ENCODE data around the gene C10orf71. TPM values are rescaled to one million over a fixed set of nuclear protein-coding genes. Genes with fewer than 3 reads are reported as not detected.

The C10orf71 gene
- total and polyA plus RNA-seq, 2 donors (not counting 1 experiment from before 2014, with no cell fraction given) = not detected

DNA sequence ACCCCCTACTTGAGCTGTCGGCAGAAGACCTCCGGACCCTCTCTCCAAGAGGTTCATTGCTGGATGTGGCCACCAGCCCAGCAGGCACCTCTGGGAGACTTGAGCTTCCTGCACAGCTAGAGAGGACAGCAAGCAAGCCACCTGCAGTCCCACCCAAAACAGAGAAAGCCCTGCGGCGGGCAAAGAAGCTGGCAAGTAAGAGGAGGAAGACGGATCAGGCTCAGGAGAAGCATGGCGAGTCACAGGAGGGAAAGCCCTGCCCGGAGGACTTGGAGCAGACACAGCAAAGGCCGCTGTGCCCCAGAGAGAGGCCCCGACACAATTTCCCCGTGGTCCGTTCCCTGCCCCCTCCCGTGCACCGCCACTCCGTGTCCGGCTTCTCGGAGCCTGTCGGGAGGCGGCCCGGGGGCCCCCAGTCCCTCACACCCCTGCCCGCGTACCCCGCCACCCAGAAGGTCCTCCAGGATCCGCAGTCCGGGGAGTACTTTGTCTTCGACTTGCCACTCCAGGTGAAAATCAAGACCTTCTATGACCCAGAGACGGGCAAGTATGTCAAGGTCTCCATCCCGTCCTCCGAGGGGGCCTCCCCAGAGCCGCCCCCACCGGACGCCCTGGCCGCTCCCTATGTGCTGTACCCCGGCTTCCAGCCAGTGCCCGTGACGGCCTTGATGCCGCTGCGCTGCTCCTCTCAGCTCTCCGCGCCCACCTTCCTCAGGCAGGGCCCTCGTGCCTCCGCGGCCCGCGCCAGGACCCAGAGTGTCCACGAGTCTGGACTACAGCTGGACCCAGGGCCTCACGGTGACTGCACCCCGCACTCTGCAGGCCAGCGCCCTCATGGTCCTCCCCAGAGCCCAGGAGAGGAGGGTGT, 27.2 kb downstream of the C10orf71 start:
- Mint-ChIP-seq H3K27ac (no peak overlapping the region), H3K4me1 (no peaks in the 10 kb centered on the region), H3K4me3 (no peak overlapping the region), H3K9me3 (ENCODE audit: insufficient read depth) (no peaks in the 10 kb centered on the region), H3K27me3 (peaks cover 15% of the 10 kb centered on the region)
- no peak for TF ChIP-seq EZH2 (IDR thresholded peaks at IDR 0.05; ENCODE audit: borderline replicate concordance, insufficient read depth, low read depth, low read length, poor library complexity, severe bottlenecking)
- TF ChIP-seq, protein P1, sequence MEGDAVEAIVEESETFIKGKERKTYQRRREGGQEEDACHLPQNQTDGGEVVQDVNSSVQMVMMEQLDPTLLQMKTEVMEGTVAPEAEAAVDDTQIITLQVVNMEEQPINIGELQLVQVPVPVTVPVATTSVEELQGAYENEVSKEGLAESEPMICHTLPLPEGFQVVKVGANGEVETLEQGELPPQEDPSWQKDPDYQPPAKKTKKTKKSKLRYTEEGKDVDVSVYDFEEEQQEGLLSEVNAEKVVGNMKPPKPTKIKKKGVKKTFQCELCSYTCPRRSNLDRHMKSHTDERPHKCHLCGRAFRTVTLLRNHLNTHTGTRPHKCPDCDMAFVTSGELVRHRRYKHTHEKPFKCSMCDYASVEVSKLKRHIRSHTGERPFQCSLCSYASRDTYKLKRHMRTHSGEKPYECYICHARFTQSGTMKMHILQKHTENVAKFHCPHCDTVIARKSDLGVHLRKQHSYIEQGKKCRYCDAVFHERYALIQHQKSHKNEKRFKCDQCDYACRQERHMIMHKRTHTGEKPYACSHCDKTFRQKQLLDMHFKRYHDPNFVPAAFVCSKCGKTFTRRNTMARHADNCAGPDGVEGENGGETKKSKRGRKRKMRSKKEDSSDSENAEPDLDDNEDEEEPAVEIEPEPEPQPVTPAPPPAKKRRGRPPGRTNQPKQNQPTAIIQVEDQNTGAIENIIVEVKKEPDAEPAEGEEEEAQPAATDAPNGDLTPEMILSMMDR (IDR thresholded peaks at IDR 0.05) = no peak
- Histone ChIP-seq H3K36me3 (replicated peaks in 1 of 2; ENCODE audit: control extremely low read depth in 1 of 2, control insufficient read depth in 1 of 2, extremely low read depth in 1 of 2, insufficient read depth in 2 of 2, low read length in 1 of 2) (no peaks in the 10 kb centered on the region), H3K4me1 (ENCODE audit: control insufficient read depth in 2 of 2, insufficient read depth in 2 of 2, low read length in 2 of 2) (no peaks in the 10 kb centered on the region), H3K9me3 (ENCODE audit: control extremely low read depth in 1 of 3, control insufficient read depth in 2 of 3, insufficient read depth in 1 of 3, low read length in 2 of 3) (no peaks in the 10 kb centered on the region), H3K9ac (ENCODE audit: low read length) (no peak overlapping the region), H3K4me2 (replicated peaks; ENCODE audit: low read depth, low read length, poor library complexity, severe bottlenecking) (no peak overlapping the region), H3K27me3 (replicated peaks in 1 of 4; ENCODE audit: control extremely low read depth in 1 of 4, control insufficient read depth in 3 of 4, insufficient read depth in 4 of 4, low read length in 3 of 4) (no peaks in the 10 kb centered on the region), H4K20me1 (ENCODE audit: control insufficient read depth, insufficient read depth, low read length, poor library complexity, severe bottlenecking) (no peaks in the 10 kb centered on the region), H3K27ac (ENCODE audit: low read length in 2 of 2) (no peak overlapping the region), H3K4me3 (ENCODE audit: control extremely low read depth in 1 of 5, extremely low read depth in 1 of 5, insufficient read depth in 1 of 5, low read depth in 2 of 5, low read length in 4 of 5) (no peak overlapping the region), H3K79me2 (ENCODE audit: control insufficient read depth, insufficient read depth, low read length) (no peaks in the 10 kb centered on the region), H2AFZ (ENCODE audit: insufficient read depth, low read depth, low read length, poor library complexity, severe bottlenecking) (no peak overlapping the region)
- intact Hi-C loops (cut with micrococcal nuclease) = no loop called here
- ChIA-PET CTCF (interaction anchor here (0.6 kb wide), 1 partner anchor 9 kb away, joined by 3 read pairs; no protein-coding TSS in a partner anchor), POLR2A (no interaction called here)
- DNase-seq (no peak), ATAC-seq (ENCODE audit: low read depth) (no peak)
- 93% methylated on average over 48 of the region's 48 CpGs for WGBS (ENCODE audit: insufficient coverage)
